Epithelial cell of proximal tubule (primary cell): Measurements from ENCODE around the gene MAST2. TPM values are rescaled to one million over a fixed set of nuclear protein-coding genes. Genes with fewer than 3 reads are reported as not detected.

ENCODE experiments used
- DNase-seq: peaks from one replicate; pipeline ENCODE4 v3.0.0-alpha.2; 2011; ENCODE audit warnings: low read depth
- H3K4me3 ChIP-seq: 2 replicates; pipeline ENCODE4 v1.5.1; 2011; ENCODE audit warnings: low read depth, mild to moderate bottlenecking, low read length
- CTCF ChIP-seq: conservative IDR thresholded peaks from 2 replicates; pipeline ENCODE4 v1.5.1; 2012; ENCODE audit warnings: low read depth, mild to moderate bottlenecking, low read length
- total RNA-seq: library from RNA; depleted of rRNA; stranded (reverse); fragments of >200 nt; gene quantifications from 2 replicates; pipeline ENCODE4 v1.2.3, GENCODE V29; 2015

MAST2 gene
- 30.3 and 38.0 TPM in 2 replicates for total RNA-seq

GRCh38 chr1:45803299-45803780, at the start of gene MAST2:
Gene MAST2 (plus strand): TSS chr1:45803612. CDS start chr1:45803896, 284 bp downstream.
- TF ChIP-seq CTCF = no peak
- DNase-seq = no peak

GRCh38 chr1:45755697-45756096, 47.7 kb upstream of the MAST2 start:
- no peak for DNase-seq
- no peak for TF ChIP-seq CTCF
- no peak overlapping the region for H3K4me3 ChIP-seq

More at GRCh38 chr1:45803299-45803780, at the start of gene MAST2:
- peak within 1 kb of the TSS; percentile 64 for H3K4me3 ChIP-seq

GRCh38 chr1:45762291-45762690, 41.1 kb upstream of the MAST2 start:
- no peak for DNase-seq
- TF ChIP-seq CTCF = no peak

GRCh38 chr1:45765999-45766792, 37.2 kb upstream of the MAST2 start:
- no peak overlapping the region for H3K4me3 ChIP-seq
- DNase-seq = no peak
- TF ChIP-seq CTCF = no peak

More at GRCh38 chr1:45762291-45762690, 41.1 kb upstream of the MAST2 start:
- no peak overlapping the region for H3K4me3 ChIP-seq

GRCh38 chr1:45767035-45767434, 36.4 kb upstream of the MAST2 start:
- no peak for TF ChIP-seq CTCF
- H3K4me3 ChIP-seq = no peak overlapping the region
- no peak for DNase-seq

- TF ChIP-seq CTCF = no peak
- no peak overlapping the region for H3K4me3 ChIP-seq
- DNase-seq = no peak
Measured at GRCh38 chr1:45769261-45769932, 34.0 kb upstream of the MAST2 start.
